Upper lobe of left lung (tissue), 6 donors: Measurements from ENCODE around the gene NINJ1. TPM values are rescaled to one million over a fixed set of nuclear protein-coding genes. Genes with fewer than 3 reads are reported as not detected.

ENCODE experiments used
- ATAC-seq, 2 donors: fragments of 200-7000 bp; cut with Tn5 transposase; one replicate each; pipeline ENCODE4 v1.9.1; 2022; ENCODE audit warnings: mild to moderate bottlenecking in 2 of 2, moderate library complexity in 2 of 2; ENCODE audit not compliant: low FRiP score in 2 of 2
- DNase-seq, 2 donors: peaks; one replicate each; pipeline ENCODE4 v3.0.0-alpha.2; 2019 to 2020
- H3K27ac ChIP-seq, 4 donors: fragments of 200-600 bp; sonication (generic); one replicate each; pipeline ENCODE4 v1.5.1; 2016 to 2019
- H3K27me3 ChIP-seq, 4 donors: fragments of 200-600 bp; sonication (generic); one replicate each; pipeline ENCODE4 v1.5.1; 2017 to 2019
- H3K36me3 ChIP-seq, 4 donors: fragments of 200-600 bp; sonication (generic); one replicate each; pipeline ENCODE4 v1.5.1; 2016 to 2019
- H3K4me1 ChIP-seq, 4 donors: fragments of 200-600 bp; sonication (generic); one replicate each; pipeline ENCODE4 v1.5.1; 2018 to 2019
- H3K4me3 ChIP-seq, 4 donors: fragments of 200-600 bp; sonication (generic); one replicate each; pipeline ENCODE4 v1.5.1; 2017 to 2019; ENCODE audit warnings: mild to moderate bottlenecking in 2 of 4, moderate library complexity in 1 of 4
- H3K9me3 ChIP-seq, 4 donors: fragments of 200-600 bp; sonication (generic); one replicate each; pipeline ENCODE4 v1.5.1; 2018 to 2019
- CTCF ChIP-seq, 6 experiments: fragments of 450-650 bp in 4 of 6; fragments of 200-600 bp in 2 of 6; sonication (generic) in 2 of 6; IDR thresholded peaks; one replicate each; pipeline ENCODE4 v1.5.1; 2016 to 2019; ENCODE audit warnings: antibody characterized with exemption in 6 of 6
- EP300 ChIP-seq, 4 donors: sonication (generic); formaldehyde crosslinking; IDR thresholded peaks; one replicate each; pipeline ENCODE4 v1.5.1; 2017; ENCODE audit warnings: antibody characterized with exemption in 4 of 4, control low read depth in 2 of 4
- POLR2A ChIP-seq, 4 donors: fragments of 450-650 bp; IDR thresholded peaks; one replicate each; pipeline ENCODE4 v1.5.1; 2016 to 2017; ENCODE audit warnings: antibody characterized with exemption in 4 of 4, mild to moderate bottlenecking in 2 of 4
- POLR2AphosphoS5 ChIP-seq, 2 donors: sonication (generic); formaldehyde crosslinking; IDR thresholded peaks; one replicate each; pipeline ENCODE4 v1.5.1; 2017; ENCODE audit warnings: antibody characterized with exemption in 2 of 2
- WGBS, 2 donors: methylation state at CpG; one replicate each; pipeline ENCODE4 v1.1.5; 2017 to 2018; 5-methylcytosine and 5-hydroxymethylcytosine counted together
- total RNA-seq, 6 donors: library from RNA; depleted of rRNA in 4 of 6; stranded (reverse); fragments of >200 nt in 4 of 6; gene quantifications; one replicate each; pipeline versions ENCODE4 v1.1.0 to v1.2.1, GENCODE V29; 2016 to 2021
- donor health status: DM: no; HTN: no; CAD: no; lungs with moderate emphysema.
- donor health status: DM: no; HTN: yes; CAD: no; lungs with severe emphysema.

NINJ1 gene
- total RNA-seq, 6 donors from 2014 or later = 35.6 to 83.9 (median 56.8) TPM

- H3K4me1 ChIP-seq = peaks cover 50 to 59% (median 57%) of the 10 kb centered on the region in 4 donors
- WGBS, 2 donors = 46 to 54% methylated on average over 10 to 11 of the region's 11 CpGs
- no peaks in the 10 kb centered on the region for H3K27me3 ChIP-seq
- no peaks in the 10 kb centered on the region for H3K36me3 ChIP-seq
- peak overlapping the region; percentile 89 to 98 (median 96) for H3K27ac ChIP-seq
- H3K9me3 ChIP-seq = peaks cover 0 to 9% (median 0%) of the 10 kb centered on the region in 4 donors
- no peak for TF ChIP-seq CTCF (IDR thresholded peaks at IDR 0.05)
- no peak for TF ChIP-seq POLR2A (IDR thresholded peaks at IDR 0.05)
- TF ChIP-seq POLR2AphosphoS5 (IDR thresholded peaks at IDR 0.05) = no peak
- no peak for TF ChIP-seq EP300 (IDR thresholded peaks at IDR 0.05)
- H3K4me3 ChIP-seq = peak overlapping the region in 3 of 4 donors; percentile 37 to 55 (median 50)
- DNase-seq (peak in 1 of 2 donors; percentile 66), ATAC-seq (peak in 1 of 2 donors; percentile 7)
Observed at GRCh38 chr9:93094658-93095204, 39.3 kb downstream of the NINJ1 start.

GRCh38 chr9:93093877-93094657, 40.0 kb downstream of the NINJ1 start:
- no peak overlapping the region for H3K4me3 ChIP-seq
- no peak for TF ChIP-seq EP300 (IDR thresholded peaks at IDR 0.05)
- H3K9me3 ChIP-seq = peaks cover 0 to 9% (median 0%) of the 10 kb centered on the region in 4 donors
- H3K27ac ChIP-seq = peak overlapping the region; percentile 89 to 98 (median 96)
- H3K4me1 ChIP-seq = peaks cover 44 to 52% (median 51%) of the 10 kb centered on the region in 4 donors
- no peaks in the 10 kb centered on the region for H3K27me3 ChIP-seq
- DNase-seq = peak in 1 of 2 donors; percentile 21
- ATAC-seq = no peak
- H3K36me3 ChIP-seq = no peaks in the 10 kb centered on the region
- 75 to 76% methylated on average over 6 of the region's 7 CpGs for WGBS, 2 donors

- Histone ChIP-seq H3K27ac (peak overlapping the region; percentile 7 to 98 (median 96)), H3K27me3 (no peaks in the 10 kb centered on the region), H3K4me1 (peaks cover 36 to 44% (median 43%) of the 10 kb centered on the region in 4 donors), H3K36me3 (no peaks in the 10 kb centered on the region), H3K4me3 (no peak overlapping the region), H3K9me3 (peaks cover 0 to 9% (median 0%) of the 10 kb centered on the region in 4 donors)
- DNase-seq (peak in 1 of 2 donors; percentile 28), ATAC-seq (no peak)
- 26 to 45% methylated on average over 10 to 11 of the region's 11 CpGs for WGBS, 2 donors
- no peak for TF ChIP-seq POLR2A (IDR thresholded peaks at IDR 0.05)
- no peak for TF ChIP-seq CTCF (IDR thresholded peaks at IDR 0.05)
- TF ChIP-seq EP300 (IDR thresholded peaks at IDR 0.05) = no peak
- no peak for TF ChIP-seq POLR2AphosphoS5 (IDR thresholded peaks at IDR 0.05)
Observed at GRCh38 chr9:93093127-93093876, 40.7 kb downstream of the NINJ1 start.

DNA sequence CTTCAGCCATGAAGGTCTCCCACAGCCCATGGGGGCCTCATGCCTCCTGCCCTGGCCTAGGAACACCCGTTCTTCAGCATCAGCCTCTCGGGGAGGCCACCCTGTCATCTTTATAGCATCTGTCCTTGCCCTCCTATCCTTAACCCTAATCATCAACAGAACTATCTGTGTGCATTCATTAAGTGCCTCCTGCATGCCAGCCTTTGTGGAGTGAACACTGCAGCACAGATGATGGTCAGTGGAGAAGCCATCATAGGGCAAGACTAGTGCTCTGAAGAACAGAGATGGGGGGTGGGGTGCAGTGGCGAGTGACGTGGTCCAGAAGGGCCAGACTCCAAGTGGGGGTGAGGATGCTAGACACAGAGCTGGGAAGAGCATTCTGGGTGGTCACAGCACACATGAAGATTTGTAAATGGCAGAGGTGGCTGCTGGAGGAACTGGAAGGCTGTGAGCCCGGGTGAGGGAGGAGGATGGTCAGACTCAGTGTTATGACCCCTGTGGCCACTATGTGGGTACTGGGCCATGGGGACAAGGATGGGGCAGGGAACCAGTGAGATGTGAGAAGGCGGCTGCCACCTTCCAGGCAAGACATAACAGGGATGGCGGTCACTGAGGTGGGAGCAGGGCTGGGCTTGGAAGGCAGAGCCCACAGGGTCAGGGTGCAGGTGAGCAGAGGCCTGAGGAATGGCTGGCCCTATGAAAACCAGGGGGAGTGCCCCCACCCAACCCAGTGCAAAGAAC, 41.6 kb downstream of the NINJ1 start:
- H3K27me3 ChIP-seq = no peaks in the 10 kb centered on the region
- no peaks in the 10 kb centered on the region for H3K36me3 ChIP-seq
- no peak for ATAC-seq
- H3K27ac ChIP-seq = peak overlapping the region in 1 of 4 donors; percentile 98
- H3K9me3 ChIP-seq = peaks cover 0 to 9% (median 0%) of the 10 kb centered on the region in 4 donors
- no peak overlapping the region for H3K4me3 ChIP-seq
- H3K4me1 ChIP-seq = peaks cover 27 to 36% (median 34%) of the 10 kb centered on the region in 4 donors
- DNase-seq = peak in 1 of 2 donors; percentile 15
- TF ChIP-seq EP300 (IDR thresholded peaks at IDR 0.05) (no peak), POLR2A (IDR thresholded peaks at IDR 0.05) (no peak), POLR2AphosphoS5 (IDR thresholded peaks at IDR 0.05) (no peak), CTCF (IDR thresholded peaks at IDR 0.05) (no peak)
- 86 to 93% methylated on average over 7 of the region's 7 CpGs for WGBS, 2 donors
